DOHH2 (cell line): Measurements from ENCODE around the gene TMEM235.

Experiments used
- H3F3A ChIP-seq: fragments of 200-600 bp; sonication (generic), shearing (Covaris generic); 2 replicates; pipeline ENCODE4 v1.6.0; 2016; ENCODE audit warnings: antibody characterized with exemption, mild to moderate bottlenecking; ENCODE audit not compliant: control insufficient read depth, insufficient read depth
- H3K27ac ChIP-seq: fragments of 200-600 bp; sonication (generic); 2 replicates; pipeline ENCODE4 v1.5.1; 2014; ENCODE audit warnings: low read depth, mild to moderate bottlenecking, low read length, moderate library complexity
- H3K27me3 ChIP-seq: fragments of 200-600 bp; sonication (generic); 2 replicates; pipeline ENCODE4 v1.6.1; 2014; ENCODE audit warnings: mild to moderate bottlenecking, low read length, mixed read lengths; ENCODE audit not compliant: control insufficient read depth
- H3K36me3 ChIP-seq: fragments of 200-600 bp; sonication (generic); 2 replicates; pipeline ENCODE4 v1.6.1; 2014; ENCODE audit warnings: mild to moderate bottlenecking, low read length, moderate library complexity, mixed read lengths; ENCODE audit not compliant: control insufficient read depth
- H3K4me1 ChIP-seq: fragments of 200-600 bp; sonication (generic); 2 replicates; pipeline ENCODE4 v1.6.1; 2014; ENCODE audit warnings: mild to moderate bottlenecking, low read length, mixed read lengths; ENCODE audit not compliant: control insufficient read depth
- H3K4me2 ChIP-seq: fragments of 200-600 bp; sonication (generic); 2 replicates; pipeline ENCODE4 v1.6.0; 2014; ENCODE audit warnings: mild to moderate bottlenecking, low read length, moderate library complexity
- H3K4me3 ChIP-seq: fragments of 200-600 bp; sonication (generic); 2 replicates; pipeline ENCODE4 v1.5.1; 2014; ENCODE audit warnings: mild to moderate bottlenecking, low read length, mixed read lengths
- H3K79me2 ChIP-seq: fragments of 200-600 bp; sonication (generic); 2 replicates; pipeline ENCODE4 v1.6.1; 2014; ENCODE audit warnings: mild to moderate bottlenecking, low read length, mixed read lengths; ENCODE audit not compliant: control insufficient read depth
- H3K9me2 ChIP-seq: fragments of 200-600 bp; sonication (generic); replicated peaks from 2 replicates; pipeline ENCODE4 v1.6.1; 2014; ENCODE audit warnings: mild to moderate bottlenecking, low read length, mixed read lengths; ENCODE audit not compliant: control insufficient read depth
- H3K9me3 ChIP-seq: fragments of 200-600 bp; sonication (generic); 2 replicates; pipeline ENCODE4 v1.6.1; 2014; ENCODE audit warnings: antibody characterized with exemption, low read length, mixed read lengths; ENCODE audit not compliant: control insufficient read depth, insufficient read depth
- H4K20me1 ChIP-seq: fragments of 200-600 bp; sonication (generic); 2 replicates; pipeline ENCODE4 v1.6.0; 2014; ENCODE audit warnings: low read depth, mild to moderate bottlenecking, antibody characterized with exemption, low read length, moderate library complexity; ENCODE audit not compliant: control insufficient read depth, insufficient read depth
- EZH2phosphoT487 ChIP-seq: fragments of 200-600 bp; sonication (generic); IDR thresholded peaks from 2 replicates; pipeline ENCODE4 v1.6.1; 2017; ENCODE audit warnings: borderline replicate concordance, mild to moderate bottlenecking, antibody characterized with exemption, low read length, moderate library complexity, mixed read lengths
- TF ChIP-seq, protein P1 (sequence below): fragments of 200-600 bp; sonication (generic); IDR thresholded peaks from one replicate; pipeline ENCODE4 v1.5.1; 2014; ENCODE audit warnings: antibody characterized with exemption, mild to moderate bottlenecking, low read depth, low read length; ENCODE audit not compliant: poor library complexity, severe bottlenecking

The TMEM235 gene

DNA sequence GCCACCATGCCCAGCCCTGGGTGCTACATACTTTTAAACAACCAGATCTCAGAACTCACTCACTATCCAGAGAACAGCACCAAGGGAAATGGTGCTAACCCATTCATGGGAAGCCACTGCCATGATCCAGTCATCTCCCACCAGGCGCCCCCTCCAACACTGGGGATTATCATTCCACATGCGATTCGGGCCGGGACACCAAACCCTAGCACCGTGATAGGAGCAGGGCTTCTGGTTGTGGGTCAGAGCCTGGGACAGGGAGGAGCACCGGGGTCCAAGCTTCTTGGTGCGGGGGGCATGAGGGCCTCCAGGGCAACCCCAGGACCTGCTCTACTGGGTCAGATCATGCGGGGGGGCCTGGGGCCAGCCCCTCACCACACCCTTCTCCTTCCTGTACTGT, 4.5 kb downstream of the TMEM235 start:
- Histone ChIP-seq H3K36me3 (no peaks in the 10 kb centered on the region), H3K4me3 (no peak overlapping the region), H3K9me2 (no peaks in the 10 kb centered on the region), H3K27me3 (peaks cover 19% of the 10 kb centered on the region), H3K4me1 (peaks cover 43% of the 10 kb centered on the region), H3K79me2 (no peaks in the 10 kb centered on the region), H3K4me2 (no peak overlapping the region), H3K27ac (no peak overlapping the region), H3F3A (peaks cover 7% of the 10 kb centered on the region), H3K9me3 (no peaks in the 10 kb centered on the region), H4K20me1 (no peaks in the 10 kb centered on the region)
- no peak for TF ChIP-seq EZH2phosphoT487
- TF ChIP-seq, protein P1, sequence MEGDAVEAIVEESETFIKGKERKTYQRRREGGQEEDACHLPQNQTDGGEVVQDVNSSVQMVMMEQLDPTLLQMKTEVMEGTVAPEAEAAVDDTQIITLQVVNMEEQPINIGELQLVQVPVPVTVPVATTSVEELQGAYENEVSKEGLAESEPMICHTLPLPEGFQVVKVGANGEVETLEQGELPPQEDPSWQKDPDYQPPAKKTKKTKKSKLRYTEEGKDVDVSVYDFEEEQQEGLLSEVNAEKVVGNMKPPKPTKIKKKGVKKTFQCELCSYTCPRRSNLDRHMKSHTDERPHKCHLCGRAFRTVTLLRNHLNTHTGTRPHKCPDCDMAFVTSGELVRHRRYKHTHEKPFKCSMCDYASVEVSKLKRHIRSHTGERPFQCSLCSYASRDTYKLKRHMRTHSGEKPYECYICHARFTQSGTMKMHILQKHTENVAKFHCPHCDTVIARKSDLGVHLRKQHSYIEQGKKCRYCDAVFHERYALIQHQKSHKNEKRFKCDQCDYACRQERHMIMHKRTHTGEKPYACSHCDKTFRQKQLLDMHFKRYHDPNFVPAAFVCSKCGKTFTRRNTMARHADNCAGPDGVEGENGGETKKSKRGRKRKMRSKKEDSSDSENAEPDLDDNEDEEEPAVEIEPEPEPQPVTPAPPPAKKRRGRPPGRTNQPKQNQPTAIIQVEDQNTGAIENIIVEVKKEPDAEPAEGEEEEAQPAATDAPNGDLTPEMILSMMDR, result no peak

DNA sequence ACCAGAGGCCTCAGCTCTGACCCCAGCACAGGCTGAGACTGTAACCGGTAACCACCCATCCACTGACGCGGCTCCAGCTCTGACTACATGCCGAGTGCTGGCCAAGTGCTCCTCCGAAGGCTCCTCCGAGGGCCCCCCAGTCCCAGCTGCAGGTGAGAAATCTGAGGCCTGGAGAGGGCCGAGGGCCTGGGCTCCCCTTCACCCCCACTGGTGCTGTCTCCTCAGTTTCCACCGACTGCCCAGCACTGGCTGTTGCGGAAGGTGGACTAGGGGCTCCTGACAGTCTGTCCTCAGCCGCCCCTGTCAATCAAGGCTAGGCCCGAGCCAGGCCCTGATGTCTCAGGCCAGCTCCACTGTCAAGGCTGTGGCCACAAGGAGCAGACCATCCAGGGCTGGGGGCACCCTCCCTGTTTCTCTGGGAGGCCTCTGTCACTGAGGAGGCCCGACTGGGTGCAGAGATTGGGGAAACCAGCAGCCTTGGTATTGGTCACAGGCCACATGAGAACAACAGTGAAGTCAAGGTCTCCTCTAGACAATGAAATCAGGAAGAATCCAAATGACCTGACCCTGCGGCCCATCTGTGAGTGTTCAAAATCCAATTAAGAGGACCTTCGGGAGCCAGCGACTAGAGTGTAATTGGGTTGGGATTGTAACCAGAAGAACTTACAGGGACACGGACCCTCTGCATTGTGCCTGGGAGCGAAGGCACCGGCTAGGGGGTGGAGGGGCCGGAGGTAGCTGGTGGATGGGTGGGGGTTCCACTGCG, 5.1 kb downstream of the TMEM235 start:
- Histone ChIP-seq H3K36me3 (no peaks in the 10 kb centered on the region), H3K9me3 (no peaks in the 10 kb centered on the region; the same call in 1 of the 2 replicates), H4K20me1 (no peaks in the 10 kb centered on the region), H3K4me1 (peaks cover 43% of the 10 kb centered on the region), H3K4me2 (no peak overlapping the region), H3K9me2 (no peaks in the 10 kb centered on the region), H3K79me2 (no peaks in the 10 kb centered on the region), H3F3A (peaks cover 13% of the 10 kb centered on the region), H3K27me3 (peaks cover 13% of the 10 kb centered on the region), H3K4me3 (no peak overlapping the region), H3K27ac (no peak overlapping the region)
- no peak for TF ChIP-seq EZH2phosphoT487
- TF ChIP-seq, protein P1, result no peak

DNA sequence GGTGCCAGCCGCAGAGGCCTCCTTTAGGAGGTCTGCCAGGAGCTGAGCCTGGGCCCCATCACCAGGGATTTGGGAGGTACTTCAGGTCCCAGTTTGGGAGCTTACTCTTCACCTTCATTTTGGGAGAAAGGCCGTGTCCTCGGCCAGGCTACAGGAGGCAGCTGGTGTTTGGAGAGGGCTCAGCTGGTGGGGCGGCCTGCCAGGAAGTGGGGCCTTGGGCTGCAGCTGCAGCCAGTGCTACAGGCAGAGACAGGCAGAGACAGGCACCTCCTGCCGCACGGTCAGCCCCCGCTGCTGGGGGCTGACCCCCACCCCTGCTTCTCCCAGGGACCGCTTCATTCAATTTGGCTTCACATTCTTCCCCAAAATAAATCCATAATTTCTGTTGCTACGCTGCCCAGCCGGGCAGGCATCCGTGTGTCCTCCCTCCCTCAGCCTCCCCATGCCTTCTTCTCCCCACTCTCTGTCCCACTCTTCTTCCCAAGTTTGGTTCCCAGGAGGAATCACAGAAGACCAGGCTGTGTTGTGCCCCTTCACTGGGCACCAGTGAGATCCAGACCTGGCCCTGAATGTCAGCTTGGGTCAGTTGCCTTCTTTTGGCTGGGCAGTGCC, 6.1 kb downstream of the TMEM235 start:
- Histone ChIP-seq H3K4me1 (peaks cover 45% of the 10 kb centered on the region), H3K4me2 (no peak overlapping the region), H3K9me2 (no peaks in the 10 kb centered on the region), H3F3A (peaks cover 20% of the 10 kb centered on the region), H3K9me3 (no peaks in the 10 kb centered on the region; the same call in 1 of the 2 replicates), H4K20me1 (no peaks in the 10 kb centered on the region), H3K79me2 (no peaks in the 10 kb centered on the region), H3K27me3 (peaks cover 6% of the 10 kb centered on the region), H3K4me3 (no peak overlapping the region), H3K27ac (no peak overlapping the region), H3K36me3 (no peaks in the 10 kb centered on the region)
- TF ChIP-seq, protein P1, result no peak
